ENCODE results near the gene ADAMTSL1.

DNA sequence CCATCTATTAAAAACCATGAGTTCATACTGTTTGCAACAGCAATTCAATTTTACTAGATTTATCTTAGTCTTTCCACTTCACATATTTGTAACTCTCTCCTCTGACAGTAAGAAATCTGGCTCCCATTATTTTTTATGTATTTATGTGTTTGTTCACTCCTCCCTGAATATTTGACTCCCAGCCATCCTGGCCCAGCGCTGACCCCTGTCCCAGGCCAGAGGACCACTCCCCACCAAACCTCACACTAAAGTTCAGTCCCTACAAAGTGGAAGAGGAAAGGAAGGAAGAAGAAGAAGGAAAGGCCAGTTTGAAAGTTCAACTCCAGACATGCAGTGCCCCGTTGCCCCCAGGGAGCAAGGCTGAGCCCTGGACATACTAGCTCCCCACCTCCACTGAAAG lies 271.8 kb downstream of the ADAMTSL1 start:
- TF ChIP-seq CTCF (IDR thresholded peaks at IDR 0.05) (no peak), POLR2AphosphoS5 (IDR thresholded peaks at IDR 0.05; ENCODE audit: low read depth, low read length) (no peak), TCF7L2 (IDR thresholded peaks at IDR 0.05; ENCODE audit: low read depth, low read length) (no peak), REST (IDR thresholded peaks at IDR 0.05; ENCODE audit: insufficient read depth in 1 of 2, low read depth in 2 of 2, low read length in 1 of 2) (no peak), SIN3A (IDR thresholded peaks at IDR 0.05; ENCODE audit: borderline replicate concordance, insufficient read depth, low read depth, low read length) (no peak)

Measured in Panc1 (cell line).